GM18526 (cell line): Measurements from ENCODE around the gene TNFRSF4.

ENCODE experiments used
- POLR2A ChIP-seq: IDR thresholded peaks from 3 replicates; pipeline ENCODE4 v1.6.1; 2011; ENCODE audit not compliant: insufficient read length; ENCODE audit errors: extremely low read depth

Gene TNFRSF4

GRCh38 chr1:1247341-1247913 lies 33.5 kb upstream of the TNFRSF4 start:
- TF ChIP-seq POLR2A = no peak

GRCh38 chr1:1246577-1247340 lies 32.8 kb upstream of the TNFRSF4 start, which contains the start of gene C1QTNF12:
TSS of gene C1QTNF12 (minus strand) at chr1:1246722. CDS start at chr1:1246690, 32 bp downstream.
- TF ChIP-seq POLR2A = no peak

- no peak for TF ChIP-seq POLR2A
Observed at GRCh38 chr1:1245817-1246576, 32.0 kb upstream of the TNFRSF4 start.

GRCh38 chr1:1245178-1245816 lies 31.3 kb upstream of the TNFRSF4 start:
- no peak for TF ChIP-seq POLR2A

- TF ChIP-seq POLR2A = no peak
Observed at GRCh38 chr1:1244192-1244811, 30.3 kb upstream of the TNFRSF4 start.

GRCh38 chr1:1243807-1244191 lies 29.8 kb upstream of the TNFRSF4 start:
- TF ChIP-seq POLR2A = no peak

- TF ChIP-seq POLR2A = no peak
Observed at GRCh38 chr1:1243266-1243660, 29.3 kb upstream of the TNFRSF4 start.

GRCh38 chr1:1242461-1243265 lies 28.7 kb upstream of the TNFRSF4 start:
- TF ChIP-seq POLR2A = no peak

GRCh38 chr1:1241588-1242219 lies 27.8 kb upstream of the TNFRSF4 start:
- no peak for TF ChIP-seq POLR2A

- no peak for TF ChIP-seq POLR2A
Observed at GRCh38 chr1:1240822-1241587, 27.1 kb upstream of the TNFRSF4 start.

- no peak for TF ChIP-seq POLR2A
Observed at GRCh38 chr1:1240348-1240732, 26.4 kb upstream of the TNFRSF4 start.

- no peak for TF ChIP-seq POLR2A
Observed at GRCh38 chr1:1239614-1240347, 25.8 kb upstream of the TNFRSF4 start.

- TF ChIP-seq POLR2A = no peak
Observed at GRCh38 chr1:1239227-1239613, 25.3 kb upstream of the TNFRSF4 start.
